ENCODE results near the gene SIGLEC6.
"Not testable (repeated sequence)": the region's sequence is repeated elsewhere in the genome, so short reads cannot be mapped to it uniquely, and the experiment has no call there.

Gene SIGLEC6

GRCh38 chr19:51513968-51514367 lies 17.5 kb downstream of the SIGLEC6 start:
- no peak for DNase-seq (ENCODE audit: extremely low read depth in 1 of 2, low read depth in 1 of 2)

GRCh38 chr19:51511353-51511752 lies 20.1 kb downstream of the SIGLEC6 start:
- no peak for DNase-seq (ENCODE audit: extremely low read depth in 1 of 2, low read depth in 1 of 2)

GRCh38 chr19:51509823-51510660 lies 21.4 kb downstream of the SIGLEC6 start:
- DNase-seq (ENCODE audit: extremely low read depth in 1 of 2, low read depth in 1 of 2), result no peak

- no peak for DNase-seq (ENCODE audit: extremely low read depth in 1 of 2, low read depth in 1 of 2)
Measured at GRCh38 chr19:51508059-51508733, 23.3 kb downstream of the SIGLEC6 start.

- no peak for DNase-seq (ENCODE audit: extremely low read depth in 1 of 2, low read depth in 1 of 2)
Measured at GRCh38 chr19:51507640-51508058, 23.8 kb downstream of the SIGLEC6 start.

GRCh38 chr19:51507192-51507591 lies 24.3 kb downstream of the SIGLEC6 start:
- DNase-seq (ENCODE audit: extremely low read depth in 1 of 2, low read depth in 1 of 2), result no peak

GRCh38 chr19:51505904-51506303 lies 25.6 kb downstream of the SIGLEC6 start:
- DNase-seq (ENCODE audit: extremely low read depth in 1 of 2, low read depth in 1 of 2), result no peak

GRCh38 chr19:51503896-51504295 lies 27.6 kb downstream of the SIGLEC6 start:
- DNase-seq (ENCODE audit: extremely low read depth in 1 of 2, low read depth in 1 of 2), result no peak

GRCh38 chr19:51503286-51503817 lies 28.1 kb downstream of the SIGLEC6 start:
- DNase-seq (ENCODE audit: extremely low read depth in 1 of 2, low read depth in 1 of 2), result no peak

GRCh38 chr19:51501594-51502263 lies 29.7 kb downstream of the SIGLEC6 start, which contains the start of gene SIGLEC12:
Gene SIGLEC12 (minus strand): TSS chr19:51501800. CDS start chr19:51501733, 67 bp downstream.
- DNase-seq (ENCODE audit: extremely low read depth in 1 of 2, low read depth in 1 of 2), result no peak

- not testable (repeated sequence) for DNase-seq (ENCODE audit: extremely low read depth in 1 of 2, low read depth in 1 of 2)
Measured at GRCh38 chr19:51500931-51501330, 30.5 kb downstream of the SIGLEC6 start.

GRCh38 chr19:51497666-51498065 lies 33.8 kb downstream of the SIGLEC6 start:
- DNase-seq (ENCODE audit: extremely low read depth in 1 of 2, low read depth in 1 of 2), result no peak

GRCh38 chr19:51493776-51494175 lies 37.7 kb downstream of the SIGLEC6 start:
- DNase-seq (ENCODE audit: extremely low read depth in 1 of 2, low read depth in 1 of 2), result no peak

GRCh38 chr19:51491586-51491985 lies 39.9 kb downstream of the SIGLEC6 start:
- DNase-seq (ENCODE audit: extremely low read depth in 1 of 2, low read depth in 1 of 2), result no peak

- DNase-seq (ENCODE audit: extremely low read depth in 1 of 2, low read depth in 1 of 2), result no peak
Measured at GRCh38 chr19:51490676-51491075, 40.8 kb downstream of the SIGLEC6 start.

GRCh38 chr19:51489113-51489512 lies 42.4 kb downstream of the SIGLEC6 start:
- DNase-seq (ENCODE audit: extremely low read depth in 1 of 2, low read depth in 1 of 2), result no peak

- DNase-seq (ENCODE audit: extremely low read depth in 1 of 2, low read depth in 1 of 2), result no peak
Measured at GRCh38 chr19:51488491-51488890, 43.0 kb downstream of the SIGLEC6 start.

- DNase-seq (ENCODE audit: extremely low read depth in 1 of 2, low read depth in 1 of 2), result no peak
Measured at GRCh38 chr19:51485960-51486660, 45.4 kb downstream of the SIGLEC6 start.

- no peak for DNase-seq (ENCODE audit: extremely low read depth in 1 of 2, low read depth in 1 of 2)
Measured at GRCh38 chr19:51480590-51480989, 50.9 kb downstream of the SIGLEC6 start.

GRCh38 chr19:51479531-51480331 lies 51.7 kb downstream of the SIGLEC6 start:
- DNase-seq (ENCODE audit: extremely low read depth in 1 of 2, low read depth in 1 of 2), result no peak
